GM21825 (cell line): ENCODE data around the gene ACR.
"Not testable (repeated sequence)": the region's sequence is repeated elsewhere in the genome, so short reads cannot be mapped to it uniquely, and the experiment has no call there.

Source experiments
- ATAC-seq: cut with Tn5 transposase; IDR thresholded peaks from one replicate; pipeline ENCODE4 v1.9.1; 2021; ENCODE audit warnings: mild to moderate bottlenecking, moderate library complexity; ENCODE audit not compliant: unreplicated experiment

The ACR gene

GRCh38 chr22:50730941-50731661 is 6.9 kb upstream of the ACR start:
- no peak for ATAC-seq

DNA sequence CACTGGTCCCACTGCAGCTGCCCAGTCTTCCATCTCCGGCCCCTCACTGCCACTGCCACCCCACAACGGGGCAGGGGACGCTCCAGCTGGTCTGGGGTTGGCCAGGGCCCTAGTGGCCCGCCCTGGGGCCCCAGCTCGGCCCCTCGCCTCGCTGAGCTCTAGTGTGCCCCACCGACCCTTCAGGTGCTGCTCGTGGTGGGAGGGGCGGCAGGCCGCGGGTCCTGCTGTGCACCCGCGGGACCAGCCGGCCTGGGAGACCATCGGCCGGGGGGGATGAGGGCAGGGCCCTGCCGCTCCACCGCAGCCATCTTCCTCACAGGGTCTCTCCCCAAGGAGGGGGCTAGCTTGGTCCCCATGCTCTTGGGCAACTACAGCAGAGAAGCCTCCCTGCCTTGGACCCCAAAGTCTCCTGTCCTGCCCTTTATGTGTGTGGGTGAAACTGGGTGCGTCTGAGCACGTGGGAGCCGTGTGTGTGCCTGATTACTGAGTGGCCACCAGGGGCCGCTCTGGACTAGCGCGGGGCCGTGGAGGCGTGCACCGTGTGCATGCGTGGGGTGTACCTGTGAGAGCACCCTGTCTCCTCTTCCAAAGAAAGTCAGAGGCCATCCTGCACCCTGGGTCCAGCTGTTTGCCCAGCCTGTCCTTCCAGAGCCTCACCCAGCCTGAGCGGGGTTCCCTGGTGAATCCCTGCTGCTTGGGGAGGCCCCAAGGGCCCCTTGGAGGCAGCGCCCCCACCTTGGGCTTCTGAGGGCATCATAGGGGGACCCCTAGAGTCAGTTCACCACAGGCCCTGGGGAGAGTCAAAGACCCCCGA is 6.0 kb upstream of the ACR start:
- ATAC-seq, result no peak

DNA sequence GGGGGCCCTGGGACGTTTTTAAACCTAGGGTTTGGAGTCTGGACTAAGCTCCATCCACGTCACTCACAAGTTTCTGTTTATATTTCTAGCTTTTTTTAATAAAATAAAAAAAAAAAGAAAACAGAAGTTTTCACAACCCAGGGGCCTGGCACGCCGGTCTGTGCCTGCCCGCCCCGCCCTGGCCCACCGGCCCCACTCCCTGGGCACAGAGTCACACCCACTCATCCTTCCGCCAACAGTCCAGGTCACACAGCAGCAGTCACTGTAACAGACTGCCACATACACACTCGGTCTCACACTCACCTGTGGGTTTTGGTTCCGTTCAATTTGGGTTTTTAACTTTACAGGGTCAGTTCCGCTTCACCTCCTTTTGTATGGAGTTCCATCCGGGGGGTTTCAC is 5.3 kb upstream of the ACR start:
- no peak for ATAC-seq

DNA sequence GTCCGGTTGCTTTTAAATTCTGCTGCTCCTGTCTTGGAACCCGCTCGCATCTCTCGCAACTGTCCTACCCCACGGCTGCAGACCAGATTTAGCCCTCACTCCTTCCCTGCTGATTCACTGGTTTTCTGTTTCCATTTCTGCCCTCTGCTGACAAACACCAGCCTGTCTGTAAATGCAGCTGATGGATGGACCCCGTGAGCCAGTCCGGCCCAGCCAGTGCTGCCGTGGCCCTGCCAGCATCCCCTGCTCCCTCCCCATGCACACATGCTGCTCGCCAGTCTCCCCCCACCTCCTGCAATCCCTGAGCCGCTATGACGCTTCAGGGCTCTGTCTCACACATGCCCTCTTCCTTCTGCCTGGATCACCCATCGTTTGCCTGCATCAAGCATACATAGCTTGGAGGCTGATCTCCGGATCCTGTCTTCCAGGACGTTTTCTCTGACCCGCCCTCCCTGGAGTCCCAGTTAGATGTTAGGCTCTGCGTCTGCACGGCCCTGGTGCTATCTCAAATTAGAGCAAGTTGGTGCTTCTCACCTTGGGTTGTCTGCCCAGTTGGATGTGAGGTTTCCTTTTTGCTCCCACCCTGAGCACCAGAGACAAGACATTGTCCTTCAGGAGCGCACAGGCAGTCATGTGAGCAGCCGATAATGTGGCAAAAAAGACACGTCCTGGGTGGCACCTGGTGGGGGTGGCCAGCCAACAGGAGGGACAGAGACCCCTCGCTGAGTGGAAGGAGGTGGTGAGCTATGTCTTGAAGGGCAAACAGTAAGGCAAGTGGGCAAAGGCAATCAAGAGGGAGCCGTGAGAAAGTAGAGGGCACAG is 4.3 kb upstream of the ACR start:
- no peak for ATAC-seq

DNA sequence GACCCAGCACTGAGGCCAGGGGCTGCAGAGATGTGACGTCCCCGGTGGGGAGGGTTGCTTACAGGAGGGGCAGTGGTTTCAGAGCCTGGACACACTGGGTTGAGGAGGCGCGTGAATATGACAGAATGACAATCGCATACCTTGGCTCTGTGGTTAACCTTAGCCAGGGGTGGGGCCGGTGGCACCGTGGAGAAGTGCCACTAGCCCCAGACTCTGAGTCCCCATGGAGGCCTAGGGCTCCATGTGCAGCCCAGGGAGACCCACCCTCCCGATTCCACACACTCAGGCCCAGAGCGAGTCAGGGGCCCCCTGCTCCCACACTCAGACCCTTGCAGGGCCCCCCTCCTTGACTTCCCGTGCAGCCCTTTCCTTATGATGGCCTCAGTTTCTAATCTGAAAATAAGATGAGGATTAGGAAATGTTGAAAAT is 3.6 kb upstream of the ACR start:
- ATAC-seq, result no peak

DNA sequence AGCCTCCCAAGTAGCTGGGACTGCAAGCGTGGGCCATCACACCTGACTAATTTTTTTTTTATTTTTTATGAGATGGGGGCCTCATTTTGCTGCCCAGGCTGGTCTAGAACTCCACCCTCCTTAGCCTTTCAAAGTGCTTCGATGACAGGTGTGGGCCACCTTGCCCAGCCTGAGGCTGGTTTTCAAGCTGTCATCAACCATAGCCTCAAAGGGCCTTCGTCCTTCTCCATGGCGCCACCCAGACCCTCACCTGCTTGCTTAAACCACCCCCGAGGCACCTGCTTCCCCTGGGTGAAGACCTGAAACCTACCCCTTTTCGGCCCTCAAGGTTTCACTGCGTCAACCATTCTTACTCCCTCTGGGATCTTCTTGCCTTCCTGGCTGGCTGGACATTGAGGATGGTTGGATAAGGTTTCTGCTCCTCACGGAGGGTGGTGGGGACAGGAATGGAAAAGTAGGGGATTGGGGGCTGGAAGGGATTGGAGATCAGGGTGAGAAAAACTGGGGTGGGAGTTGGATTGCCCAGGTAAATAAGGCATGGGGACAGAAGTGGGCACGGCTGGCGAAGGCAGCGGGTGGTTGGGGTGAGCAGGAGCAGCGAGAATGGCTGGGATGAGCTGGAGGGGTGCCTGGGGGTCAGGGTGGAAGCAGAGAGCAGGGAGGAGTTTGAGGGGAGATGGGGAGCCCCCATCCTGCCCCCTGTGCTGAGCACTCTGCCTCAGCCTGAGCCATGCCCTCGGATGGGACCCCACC is 2.8 kb upstream of the ACR start:
- ATAC-seq, result no peak

GRCh38 chr22:50735739-50736030 is 2.3 kb upstream of the ACR start:
- no peak for ATAC-seq

- ATAC-seq, result no peak
Measured at GRCh38 chr22:50738649-50739227, 734 bp downstream of the ACR start.

- ATAC-seq, result no peak
Measured at GRCh38 chr22:50739279-50739691, 1.3 kb downstream of the ACR start.

DNA sequence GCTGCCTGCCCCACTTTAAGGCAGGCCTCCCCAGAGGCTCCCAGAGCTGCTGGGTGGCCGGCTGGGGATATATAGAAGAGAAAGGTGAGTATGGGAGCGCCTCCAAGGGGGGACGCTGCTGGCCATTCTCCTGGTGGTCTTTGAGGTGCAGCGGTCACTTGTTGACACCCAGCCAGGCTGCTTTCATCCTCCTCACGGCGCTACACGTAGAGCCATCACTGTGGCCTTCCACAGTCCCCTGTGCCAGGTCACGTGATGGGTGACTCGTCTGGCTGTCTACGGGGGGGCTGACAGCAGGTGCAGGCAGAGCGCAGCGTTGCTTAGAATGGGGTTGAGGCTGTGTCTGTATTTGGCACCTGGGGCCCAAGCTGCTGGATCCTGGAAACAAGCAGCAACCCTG is 1.9 kb downstream of the ACR start:
- no peak for ATAC-seq

DNA sequence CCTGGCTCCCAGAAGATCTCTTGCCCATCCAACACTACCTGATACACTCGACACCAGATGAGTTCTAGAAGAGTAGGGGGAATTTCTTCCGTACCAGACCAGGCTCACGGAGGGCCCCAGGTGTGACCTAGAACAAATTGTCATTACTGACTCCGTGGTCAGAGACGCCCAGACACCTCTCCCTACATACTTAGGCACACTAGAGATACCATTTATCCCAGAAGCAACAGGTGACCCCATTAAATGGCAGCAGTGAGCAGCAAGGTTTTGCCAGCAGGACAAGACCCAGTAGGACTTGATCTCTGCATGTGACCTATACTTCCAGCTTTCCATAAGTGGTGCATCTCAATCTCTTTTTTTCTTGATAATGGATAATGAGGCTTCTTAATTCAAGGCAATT is 2.7 kb downstream of the ACR start:
- not testable (repeated sequence) for ATAC-seq

- not testable (repeated sequence) for ATAC-seq
Measured at GRCh38 chr22:50744424-50744823, 6.4 kb downstream of the ACR start.

- not testable (repeated sequence) for ATAC-seq
Measured at GRCh38 chr22:50747521-50747920, 9.5 kb downstream of the ACR start.

DNA sequence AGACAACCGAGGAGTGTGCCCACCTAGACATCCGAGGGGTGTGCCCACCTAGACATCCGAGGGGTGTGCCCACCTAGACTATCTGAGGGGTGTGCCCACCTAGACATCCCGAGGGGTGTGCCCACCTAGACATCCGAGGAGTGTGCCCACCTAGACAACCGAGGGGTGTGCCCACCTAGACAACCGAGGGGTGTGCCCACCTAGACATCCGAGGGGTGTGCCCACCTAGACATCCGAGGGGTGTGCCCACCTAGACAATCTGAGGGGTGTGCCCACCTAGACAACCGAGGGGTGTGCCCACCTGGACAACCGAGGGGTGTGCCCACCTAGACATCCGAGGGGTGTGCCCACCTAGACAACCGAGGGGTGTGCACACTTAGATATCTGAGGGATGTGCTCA is 10.6 kb downstream of the ACR start:
- ATAC-seq, result not testable (repeated sequence)

DNA sequence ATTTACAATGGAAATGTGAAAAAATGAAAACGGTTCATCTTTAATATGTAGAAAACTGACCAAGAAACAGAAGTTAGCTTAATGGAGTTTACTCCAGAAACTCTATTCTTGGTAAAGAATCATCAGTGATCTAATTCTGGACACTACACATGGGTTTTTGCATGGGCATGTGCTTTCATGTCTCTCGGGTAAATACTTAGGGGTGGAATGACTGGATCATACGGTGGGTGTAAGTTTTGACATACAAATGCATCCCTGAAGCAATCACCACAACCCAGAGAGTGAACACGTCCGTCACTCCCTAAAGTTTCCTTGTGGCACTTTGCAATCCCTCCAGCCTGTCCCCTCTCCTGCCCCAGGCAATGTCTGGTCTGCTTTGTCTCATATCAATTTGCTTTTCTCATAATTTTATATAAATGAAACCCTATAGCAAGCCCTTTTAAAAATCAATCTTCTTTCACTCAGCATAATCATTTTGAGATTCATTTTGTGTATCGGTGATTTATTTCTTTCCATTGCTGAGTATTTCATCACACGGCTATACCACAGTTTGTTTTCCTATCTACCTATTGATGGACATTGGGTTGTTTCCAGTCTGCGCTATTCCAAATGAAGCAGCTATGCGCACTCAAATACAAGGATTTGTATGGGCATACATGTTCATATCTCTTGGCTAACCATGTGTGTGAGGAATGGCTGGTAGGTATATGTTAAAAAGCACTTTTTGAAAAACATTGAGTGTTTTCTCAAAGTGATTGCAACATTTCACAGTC is 11.5 kb downstream of the ACR start:
- ATAC-seq, result not testable (repeated sequence)

DNA sequence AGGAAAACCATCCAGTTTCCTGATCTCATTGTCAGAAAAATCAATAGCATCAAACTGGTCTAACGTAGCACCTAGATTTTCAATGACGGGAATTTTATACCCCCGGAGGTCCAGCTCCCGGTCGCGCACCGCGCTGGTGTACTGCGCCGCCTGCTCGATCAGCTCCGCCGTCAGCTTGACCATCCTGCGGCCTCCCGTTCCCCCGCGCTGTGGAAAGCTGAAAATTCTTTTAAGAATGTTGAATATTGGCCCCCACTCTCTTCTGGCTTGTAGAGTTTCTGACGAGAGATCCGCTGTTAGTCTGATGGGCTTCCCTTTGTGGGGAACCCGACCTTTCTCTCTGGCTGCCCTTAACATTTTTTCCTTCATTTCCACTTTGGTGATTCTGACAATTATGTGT is 17.2 kb downstream of the ACR start:
- ATAC-seq, result not testable (repeated sequence)

GRCh38 chr22:50756406-50756805 is 18.4 kb downstream of the ACR start:
- ATAC-seq, result not testable (repeated sequence)

DNA sequence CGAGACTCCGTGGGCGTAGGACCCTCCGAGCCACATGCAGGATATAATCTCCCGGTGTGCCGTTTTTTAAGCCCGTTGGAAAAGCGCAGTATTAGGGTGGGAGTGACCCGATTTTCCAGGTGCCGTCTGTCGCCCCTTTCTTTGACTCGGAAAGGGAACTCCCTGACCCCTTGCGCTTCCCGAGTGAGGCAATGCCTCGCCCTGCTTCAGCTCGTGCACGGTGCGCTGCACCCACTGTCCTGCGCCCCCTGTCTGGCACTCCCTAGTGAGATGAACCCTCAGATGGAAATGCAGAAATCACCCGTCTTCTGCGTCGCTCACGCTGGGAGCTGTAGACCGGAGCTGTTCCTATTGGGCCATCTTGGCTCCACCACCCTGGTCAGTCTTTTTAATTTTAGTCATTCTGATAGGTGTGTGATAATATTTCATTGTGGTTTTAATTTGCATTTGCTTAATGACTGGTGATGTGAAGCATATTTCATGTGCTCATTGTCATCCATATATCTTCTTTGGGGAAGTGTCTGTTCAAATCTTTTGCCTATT is 19.0 kb downstream of the ACR start:
- ATAC-seq, result not testable (repeated sequence)

GRCh38 chr22:50759597-50760341 is 21.8 kb downstream of the ACR start:
- not testable (repeated sequence) for ATAC-seq
